Stimulated activated CD8-positive, alpha-beta memory T cell treated with anti-CD3 and anti-CD28 coated beads, Interleukin-15, amount 100 ng/mL, for 4 hours (primary cell): ENCODE results near the gene NUDT19.
"Not testable (repeated sequence)": the region's sequence is repeated elsewhere in the genome, so short reads cannot be mapped to it uniquely, and the experiment has no call there.

ENCODE experiments used
- DNase-seq, 2 donors: peaks; one replicate each; pipeline ENCODE4 v3.0.0-alpha.2; 2020; ENCODE audit warnings: low read depth in 2 of 2

The NUDT19 gene

GRCh38 chr19:32674931-32675719 lies 16.5 kb upstream of the NUDT19 start, which contains the start of gene ANKRD27:
TSS of gene ANKRD27 (minus strand) at chr19:32675180. CDS start at chr19:32659015, 16,165 bp downstream.
- DNase-seq: peak; percentile 95

DNA sequence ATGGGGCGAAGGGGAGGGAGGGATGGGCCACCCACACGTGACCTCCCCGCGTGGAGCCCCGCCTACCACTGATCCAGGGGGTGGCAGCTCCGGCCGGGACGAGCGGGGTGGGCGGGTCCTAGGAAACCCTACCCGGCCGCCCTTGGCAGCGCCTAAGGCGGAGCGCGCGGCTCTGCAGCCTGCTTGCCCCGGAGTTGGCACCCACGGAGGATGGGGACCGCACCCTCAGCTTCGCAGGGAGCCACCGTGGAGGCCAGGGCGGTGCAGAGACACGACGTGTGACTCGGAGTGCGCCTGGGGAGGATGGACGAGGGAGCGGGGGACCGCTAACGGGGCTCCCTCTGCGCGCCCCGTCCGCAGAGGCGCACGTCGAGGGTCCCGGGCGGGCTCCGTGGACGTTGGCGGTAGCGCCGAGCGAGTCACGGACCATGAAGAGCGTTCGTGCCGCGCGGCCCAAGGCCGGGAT lies 15.9 kb upstream of the NUDT19 start, which contains the start of gene RGS9BP:
Gene RGS9BP (plus strand): TSS at position 129 of the 466 bp plus-strand sequence. CDS start 416 bp downstream, outside the sequence.
- peak; percentile 39 to 51 for DNase-seq

DNA sequence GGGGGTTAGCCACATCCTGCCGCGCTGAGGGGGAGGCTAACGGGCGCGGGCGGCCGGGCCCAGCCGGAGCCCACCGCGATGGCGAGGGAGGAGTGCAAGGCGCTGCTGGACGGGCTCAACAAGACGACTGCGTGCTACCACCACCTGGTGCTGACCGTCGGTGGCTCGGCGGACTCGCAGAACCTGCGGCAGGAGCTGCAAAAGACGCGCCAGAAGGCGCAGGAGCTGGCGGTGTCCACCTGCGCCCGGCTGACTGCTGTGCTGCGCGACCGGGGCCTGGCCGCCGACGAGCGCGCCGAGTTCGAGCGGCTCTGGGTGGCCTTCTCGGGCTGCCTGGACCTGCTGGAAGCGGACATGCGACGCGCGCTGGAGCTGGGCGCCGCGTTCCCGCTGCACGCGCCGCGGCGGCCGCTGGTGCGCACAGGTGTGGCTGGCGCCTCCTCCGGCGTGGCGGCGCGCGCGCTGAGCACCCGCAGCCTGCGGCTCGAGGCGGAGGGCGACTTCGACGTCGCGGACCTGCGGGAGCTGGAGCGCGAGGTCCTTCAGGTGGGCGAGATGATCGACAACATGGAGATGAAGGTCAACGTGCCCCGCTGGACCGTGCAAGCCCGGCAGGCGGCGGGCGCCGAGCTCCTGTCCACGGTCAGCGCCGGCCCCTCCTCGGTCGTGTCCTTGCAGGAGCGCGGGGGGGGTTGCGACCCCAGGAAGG lies 15.3 kb upstream of the NUDT19 start:
- no peak for DNase-seq

DNA sequence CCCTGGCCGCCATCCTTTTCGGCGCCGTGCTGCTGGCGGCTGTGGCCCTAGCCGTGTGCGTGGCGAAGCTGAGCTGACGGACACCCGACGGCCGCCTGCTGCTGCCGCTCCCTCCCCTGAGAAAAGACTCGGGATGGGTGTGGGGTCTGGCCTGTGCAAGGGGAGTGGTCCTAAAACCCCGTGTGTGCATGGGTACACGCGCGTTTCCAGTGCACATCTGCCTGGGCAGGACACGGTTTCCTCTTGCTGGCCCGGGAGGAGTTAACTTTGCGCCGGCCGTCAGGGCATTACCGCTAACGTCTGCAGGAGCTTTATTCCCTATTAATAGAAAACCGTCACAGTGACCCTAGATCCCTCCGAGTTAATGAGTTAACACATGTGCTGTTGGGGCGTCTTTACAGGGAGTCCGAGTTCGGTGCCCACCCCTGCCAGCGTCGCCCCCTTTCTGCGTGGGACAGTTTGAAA lies 14.7 kb upstream of the NUDT19 start:
- DNase-seq: no peak

- no peak for DNase-seq
Observed at GRCh38 chr19:32677657-32678056, 14.0 kb upstream of the NUDT19 start.

DNA sequence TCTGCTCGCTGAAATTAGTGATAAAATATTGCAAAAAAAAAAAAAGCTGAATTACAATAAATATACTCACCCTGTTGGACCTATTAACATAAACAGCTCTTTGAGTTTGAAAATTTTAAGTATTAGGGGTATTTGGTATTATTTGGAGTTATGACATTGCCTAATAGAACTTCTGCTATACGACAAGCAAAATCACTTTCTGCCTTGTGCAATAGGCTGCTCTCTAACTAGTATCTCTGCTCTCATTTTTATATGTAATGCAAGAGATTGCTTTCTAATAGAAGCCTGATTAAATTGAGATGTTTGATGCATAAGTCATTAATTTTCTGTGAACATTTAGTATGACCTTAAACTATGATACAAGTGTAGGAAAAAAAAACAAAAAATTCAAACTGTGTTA lies 10.6 kb upstream of the NUDT19 start:
- no peak for DNase-seq

DNA sequence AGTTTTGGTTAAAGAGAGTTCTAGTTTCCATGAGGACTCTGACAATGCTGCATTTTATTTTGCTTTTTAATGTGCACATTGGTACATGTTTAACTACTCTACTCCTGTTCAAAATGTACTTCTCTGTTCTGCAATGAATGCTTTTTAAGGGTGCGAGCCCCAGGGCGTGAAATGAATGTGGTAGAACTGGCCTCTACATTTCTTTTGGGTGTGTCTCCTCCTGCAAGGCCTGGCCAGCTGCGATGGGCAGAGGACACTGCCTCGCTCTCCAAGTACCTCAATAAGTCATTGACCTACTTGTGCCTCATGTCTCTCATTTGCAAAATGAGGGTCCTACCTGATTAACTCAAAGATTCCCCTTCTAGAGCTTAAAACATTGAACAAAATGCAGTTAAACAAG lies 9.3 kb upstream of the NUDT19 start:
- DNase-seq: no peak

GRCh38 chr19:32686847-32687475 lies 4.7 kb upstream of the NUDT19 start:
- DNase-seq: no peak

- no peak for DNase-seq
Observed at GRCh38 chr19:32687681-32688080, 3.9 kb upstream of the NUDT19 start.

DNA sequence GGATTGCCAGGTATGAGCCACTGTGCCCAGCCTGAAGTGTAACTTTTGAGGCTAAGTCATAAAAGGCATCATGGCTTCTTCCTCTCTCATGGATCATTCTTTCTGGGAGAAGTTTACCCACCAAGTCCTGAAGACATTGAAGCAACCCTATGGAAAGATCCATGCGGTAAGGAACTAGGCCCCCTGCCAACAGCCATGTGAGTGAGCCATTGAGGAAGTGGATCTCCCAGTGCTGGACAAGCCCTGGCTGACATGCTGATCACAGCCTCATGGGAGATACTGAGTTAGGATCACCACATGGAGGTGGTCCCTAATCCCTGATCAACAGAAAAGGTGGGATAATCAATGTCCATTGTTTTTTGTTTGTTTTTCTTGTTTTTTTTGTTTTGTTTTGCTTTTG lies 3.3 kb upstream of the NUDT19 start:
- DNase-seq: no peak

- DNase-seq: peak in 1 of 2 donors; percentile 16
Observed at GRCh38 chr19:32691952-32692726, 518 bp downstream of the NUDT19 start.

DNA sequence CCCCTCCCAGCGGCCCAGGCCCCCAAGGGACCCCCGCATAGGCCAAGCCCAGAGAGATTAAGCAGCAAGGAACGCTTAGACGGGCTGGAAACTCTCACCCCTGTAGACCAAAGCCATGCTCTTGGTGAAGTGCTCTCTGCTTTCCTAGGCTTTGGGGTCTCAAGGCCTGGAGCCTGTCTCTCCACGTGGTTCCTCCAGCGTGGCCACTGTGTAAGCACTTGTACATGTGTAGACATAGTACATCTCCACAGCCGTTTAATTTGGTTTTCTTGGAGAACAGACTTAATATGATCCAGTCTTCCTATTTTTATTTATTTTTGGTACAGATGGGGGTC lies 1.1 kb downstream of the NUDT19 start:
- DNase-seq: no peak

GRCh38 chr19:32693151-32694108 lies 1.8 kb downstream of the NUDT19 start:
- peak in 1 of 2 donors; percentile 6 for DNase-seq

DNA sequence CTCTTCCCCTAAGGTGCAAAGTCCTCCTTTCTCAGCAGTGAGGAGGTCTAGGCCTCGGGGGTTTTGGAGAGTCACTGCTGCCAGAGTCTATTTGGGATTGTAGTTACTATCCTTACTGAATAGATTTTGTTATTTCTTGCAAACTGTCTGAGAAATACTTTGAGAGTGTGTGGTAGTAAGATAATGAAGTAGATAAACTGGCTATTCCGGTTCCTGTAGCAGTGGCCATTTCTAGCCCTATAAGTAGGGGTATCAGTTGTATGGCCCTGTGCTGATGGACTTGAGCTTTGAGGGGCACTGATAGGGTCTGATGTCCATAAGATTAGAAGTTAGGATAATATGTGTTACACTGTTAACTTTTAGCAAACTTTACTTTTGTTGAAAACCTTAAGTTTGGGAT lies 2.7 kb downstream of the NUDT19 start:
- not testable (repeated sequence) for DNase-seq

GRCh38 chr19:32694851-32695250 lies 3.2 kb downstream of the NUDT19 start:
- DNase-seq: not testable (repeated sequence)

DNA sequence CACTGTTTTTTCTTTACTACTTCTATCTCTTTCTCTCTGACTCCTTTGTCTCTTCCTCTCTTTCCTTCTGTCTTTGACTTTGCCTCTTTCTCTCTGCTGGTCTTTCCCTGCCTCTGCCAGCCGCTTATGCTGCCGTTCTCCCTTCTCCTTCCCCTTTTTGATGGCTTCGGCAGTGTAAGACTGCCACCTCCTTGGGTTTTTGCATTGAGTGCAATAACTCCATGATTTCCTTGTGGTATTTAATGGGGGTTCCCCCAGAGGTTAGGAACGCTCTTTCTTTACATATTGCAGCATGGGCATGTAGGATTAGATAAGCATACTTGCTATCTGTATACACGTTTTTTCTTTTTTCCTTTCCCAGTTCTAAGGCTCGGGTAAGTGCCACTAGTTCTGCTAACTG lies 3.9 kb downstream of the NUDT19 start:
- DNase-seq: not testable (repeated sequence)

DNA sequence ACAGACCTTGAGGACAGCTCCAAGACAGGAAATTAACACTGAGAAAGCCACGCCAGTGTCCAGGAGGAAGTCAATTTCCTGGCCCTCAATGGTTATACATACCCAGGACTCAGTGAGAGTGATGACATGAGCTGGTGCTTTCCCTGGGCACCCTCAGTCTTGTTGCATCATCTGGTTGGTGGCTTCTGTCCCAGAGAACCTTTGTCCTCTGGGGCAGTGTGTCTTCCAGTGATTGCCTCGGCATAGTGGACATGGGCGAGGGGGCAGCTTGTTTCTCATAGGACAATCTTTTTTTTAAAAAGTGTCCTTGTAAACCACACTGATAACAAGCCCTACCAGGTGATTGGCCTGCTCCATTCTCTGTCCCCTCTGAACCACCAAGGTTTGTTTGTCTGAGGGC lies 5.2 kb downstream of the NUDT19 start:
- not testable (repeated sequence) for DNase-seq

GRCh38 chr19:32700129-32700528 lies 8.5 kb downstream of the NUDT19 start:
- not testable (repeated sequence) for DNase-seq

DNA sequence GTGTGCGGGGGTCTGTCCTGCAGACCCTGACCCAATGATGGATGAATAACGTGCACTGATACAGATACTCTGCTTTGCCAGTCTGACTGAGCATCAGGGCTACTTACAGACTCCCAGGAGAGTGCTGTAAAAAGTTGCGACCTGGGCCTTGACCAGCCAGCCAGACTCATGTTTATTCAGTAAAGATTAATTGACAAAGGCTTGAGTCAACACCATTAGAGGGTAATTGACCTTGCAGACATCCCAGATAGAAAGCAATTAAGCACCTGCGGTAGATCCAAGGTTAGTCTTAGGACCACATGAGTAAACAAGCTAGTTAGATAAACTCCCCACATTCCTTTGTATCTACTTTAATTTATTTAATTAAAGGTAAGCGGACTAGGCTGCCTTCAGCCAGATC lies 10.4 kb downstream of the NUDT19 start:
- no peak for DNase-seq

GRCh38 chr19:32704006-32704405 lies 12.4 kb downstream of the NUDT19 start:
- not testable (repeated sequence) for DNase-seq
